K562 (cell line): ENCODE results near the gene KAZALD1. TPM values are rescaled to one million over a fixed set of nuclear protein-coding genes. Genes with fewer than 3 reads are reported as not detected.

Experiments
- ATAC-seq: fragments of 200-7000 bp; cut with Tn5 transposase; 3 replicates; pipeline ENCODE4 v1.9.1; 2020; ENCODE audit warnings: moderate library complexity
- BruUV-seq: library from RNA; stranded (reverse); fragments of 400-500 nt; replicated peaks from 2 replicates; lab custom pipeline; 2021; lab: Mats Ljungman, UMichigan
- CTCF ChIA-PET: fragments of 300-600 bp; formaldehyde crosslinking; extraction: SDS; loops from one replicate; lab custom pipeline; 2021; ENCODE audit warnings: low intra/inter-chr PET ratio; lab: Yijun Ruan, JAX
- POLR2A ChIA-PET: fragments of 300-600, 350-650 bp; sonication (Branson Sonifier 250); formaldehyde crosslinking; extraction: SDS; loops from one replicate; lab custom pipeline; 2021; ENCODE audit warnings: antibody characterized with exemption, inconsistent platforms; lab: Yijun Ruan, JAX
- DNase-seq, 4 experiments: peaks; one replicate each; pipeline versions ENCODE4 v3.0.0 to v3.0.0-alpha.2; 2011 to 2018; ENCODE audit warnings: low spot score in 3 of 4, mixed read lengths in 3 of 4; ENCODE audit errors: extremely low read depth in 1 of 4
- FAIRE-seq: peaks from 2 replicates; lab custom pipeline; 2011; peaks lifted over from hg19 to GRCh38; lab: Jason Lieb, UNC
- H2AFZ ChIP-seq: 2 replicates; pipeline ENCODE4 v1.6.0; 2011; ENCODE audit warnings: low read depth, low read length, control low read depth, inconsistent platforms
- H3K27ac ChIP-seq: fragments of 200-600 bp; 3 replicates; pipeline ENCODE4 v1.8.0; 2011; ENCODE audit warnings: low read depth, mild to moderate bottlenecking, control low read depth, inconsistent platforms, low read length, moderate library complexity, mixed read lengths; ENCODE audit errors: extremely low read depth
- H3K27me3 ChIP-seq, 2 experiments: fragments of 300-600 bp in 1 of 2; 2 replicates in 1 of 2; 3 replicates in 1 of 2; pipeline versions ENCODE4 v1.6.0 to v1.8.0; 2011; ENCODE audit warnings: inconsistent platforms in 2 of 2, low read length in 2 of 2, mild to moderate bottlenecking in 1 of 2, mixed read lengths in 1 of 2, moderate library complexity in 1 of 2; ENCODE audit not compliant: control insufficient read depth in 2 of 2, insufficient read depth in 2 of 2
- H3K36me3 ChIP-seq: fragments of 300-600 bp; 3 replicates; pipeline ENCODE4 v1.8.0; 2011; ENCODE audit warnings: mild to moderate bottlenecking, low read length, inconsistent platforms; ENCODE audit not compliant: control insufficient read depth, insufficient read depth
- H3K4me1 ChIP-seq, 2 experiments: fragments of 200-600 bp in 1 of 2; replicated peaks in 1 of 2; 2 replicates in 1 of 2; 3 replicates in 1 of 2; pipeline versions ENCODE4 v1.5.1 to v1.8.0; 2011; ENCODE audit warnings: inconsistent platforms in 2 of 2, low read length in 2 of 2, mild to moderate bottlenecking in 1 of 2, mixed read lengths in 1 of 2, moderate library complexity in 1 of 2; ENCODE audit not compliant: control insufficient read depth in 2 of 2, insufficient read depth in 2 of 2
- H3K4me2 ChIP-seq: 2 replicates; pipeline ENCODE4 v1.6.1; 2011; ENCODE audit warnings: low read length, control low read depth, inconsistent platforms, mixed read lengths; ENCODE audit not compliant: insufficient read depth
- H3K4me3 ChIP-seq: fragments of 200-600 bp; sonication (generic), shearing (Covaris generic); 2 replicates; pipeline ENCODE4 v1.5.1; 2016; ENCODE audit warnings: control low read depth, inconsistent platforms
- H3K79me2 ChIP-seq: fragments of 200-600 bp; 3 replicates; pipeline ENCODE4 v1.8.0; 2011; ENCODE audit warnings: low read length, inconsistent platforms; ENCODE audit not compliant: control insufficient read depth, insufficient read depth
- H3K9ac ChIP-seq, 2 experiments: 2 replicates each; pipeline versions ENCODE4 v1.6.0 to v1.6.1; 2011; ENCODE audit warnings: low read depth in 2 of 2, low read length in 2 of 2, control low read depth in 1 of 2, inconsistent platforms in 1 of 2, mild to moderate bottlenecking in 1 of 2, mixed read lengths in 1 of 2; ENCODE audit not compliant: insufficient read depth in 1 of 2
- H3K9me1 ChIP-seq: one replicate; pipeline ENCODE4 v1.6.0; 2011; ENCODE audit warnings: inconsistent platforms, mild to moderate bottlenecking, low read length, moderate library complexity; ENCODE audit not compliant: control insufficient read depth, insufficient read depth
- H3K9me3 ChIP-seq: replicated peaks from 2 replicates; pipeline ENCODE4 v1.5.1; 2011; ENCODE audit warnings: low read depth, low read length, inconsistent platforms; ENCODE audit not compliant: control insufficient read depth, insufficient read depth
- H4K20me1 ChIP-seq: replicated peaks from 2 replicates; pipeline ENCODE4 v1.6.1; 2011; ENCODE audit warnings: low read length, inconsistent platforms, mixed read lengths; ENCODE audit not compliant: control insufficient read depth, insufficient read depth
- CLOCK ChIP-seq: fragments of 250-450 bp; sonication (Bioruptor Pico); IDR thresholded peaks from 2 replicates; pipeline ENCODE4 v1.4.0; 2020; ENCODE audit warnings: mild to moderate bottlenecking, moderate library complexity, borderline replicate concordance
- E2F6 ChIP-seq, 2 experiments: IDR thresholded peaks; 2 replicates each; pipeline ENCODE4 v1.6.1; 2011; ENCODE audit warnings: borderline replicate concordance in 1 of 2, control low read depth in 1 of 2, low read depth in 1 of 2, low read length in 1 of 2, mild to moderate bottlenecking in 1 of 2, mixed read lengths in 1 of 2, moderate library complexity in 1 of 2; ENCODE audit not compliant: insufficient read depth in 1 of 2, insufficient read length in 1 of 2, poor library complexity in 1 of 2, severe bottlenecking in 1 of 2; ENCODE audit errors: extremely low read depth in 1 of 2
- ZFP91 ChIP-seq: sonication (generic); formaldehyde crosslinking; IDR thresholded peaks from 2 replicates; pipeline ENCODE4 v1.8.0; 2022; ENCODE audit warnings: mild to moderate bottlenecking, missing genetic modification reagents
- ZKSCAN3 ChIP-seq: fragments of 250-450 bp; sonication (Bioruptor Pico); IDR thresholded peaks from 2 replicates; pipeline ENCODE4 v1.4.0; 2020
- ZNF354B ChIP-seq: fragments of 250-450 bp; sonication (Bioruptor Pico); IDR thresholded peaks from 2 replicates; pipeline ENCODE4 v1.4.0; 2020
- WGBS: fragments of 100-300 bp; shearing (Covaris generic); methylation state at CpG from one replicate; pipeline ENCODE4 v1.1.6; 2016; ENCODE audit warnings: low coverage, mixed read lengths; ENCODE audit not compliant: insufficient coverage; ENCODE audit errors: missing lambda C conversion rate; 5-methylcytosine and 5-hydroxymethylcytosine counted together
- in situ Hi-C: fragments of 300-500 bp; cut with MboI; formaldehyde crosslinking; loops from 4 replicates; pipeline ENCODE4 v1.15.0; 2018; ENCODE audit warnings: inconsistent platforms, mixed read lengths
- intact Hi-C: fragments of 100-400 bp; cut with micrococcal nuclease; formaldehyde crosslinking; loops from 2 replicates; pipeline ENCODE4 v1.14.2; 2022
- polyA plus RNA-seq, 8 experiments: library from polyadenylated mRNA; depleted of rRNA in 4 of 8; stranded (reverse) in 5 of 8; unstranded in 3 of 8; fragments of >200 nt; fragmentation: Nextera tagmentation in 2 of 8; fragmentation: Illumina TruSeq in 1 of 8; extraction: Ambion mirVana in 2 of 8; extraction: Trizol in 1 of 8; gene quantifications; 2 replicates each; pipeline versions ENCODE4 v1.2.1 to v1.2.3, GENCODE V29; 2011 to 2014; ENCODE audit warnings: inconsistent platforms in 1 of 8, missing spikeins in 1 of 8
- total RNA-seq, 7 experiments: library from RNA; depleted of rRNA in 6 of 7; stranded (reverse); fragments of >200 nt in 6 of 7; fragmentation: Illumina TruSeq in 2 of 7; extraction: Trizol in 2 of 7; gene quantifications; 2 replicates each; pipeline versions ENCODE4 v1.2.1 to v1.2.3, GENCODE V29; 2011 to 2021; ENCODE audit warnings: low replicate concordance in 1 of 7
- TF ChIP-seq, protein P1 (sequence below): sonication (generic); formaldehyde crosslinking; IDR thresholded peaks from 2 replicates; pipeline ENCODE4 v1.8.1; 2023; ENCODE audit warnings: mild to moderate bottlenecking, missing genetic modification reagents

Gene KAZALD1
- total and polyA plus RNA-seq, 9 of the 15 experiments (the other 6 are each of a cell fraction or from before 2014, with no cell fraction given), result 0.15 to 10.0 (median 4.9) TPM

- Histone ChIP-seq H3K9ac (no peak overlapping the region), H3K27ac (no peak overlapping the region), H3K27me3 (no peaks in the 10 kb centered on the region), H3K36me3 (peaks cover 24% of the 10 kb centered on the region; the same call in 2 of the 3 replicates), H3K79me2 (peaks cover 34% of the 10 kb centered on the region), H3K4me1 (peaks cover 5 to 13% of the 10 kb centered on the region in 2 experiments; a peak in 4 of 5 replicates), H4K20me1 (no peaks in the 10 kb centered on the region), H3K4me3 (no peak overlapping the region), H2AFZ (no peak overlapping the region), H3K9me1 (no peaks in the 10 kb centered on the region), H3K4me2 (no peak overlapping the region), H3K9me3 (no peaks in the 10 kb centered on the region)
- ATAC-seq (no peak), FAIRE-seq (no peak), DNase-seq (no peak)
- 83% methylated on average over 1 of the region's 1 CpG for WGBS
- intact Hi-C loops, result no loop called here
- POLR2A ChIA-PET, result interaction anchor here (0.6 kb wide), 2 partner anchors 764 to 1552 kb away, joined by 3 to 5 read pairs; partner anchors contain the start of gene OGA
- TF ChIP-seq ZNF354B (CRISPR knock-in tag) (no peak), ZKSCAN3 (CRISPR knock-in tag) (no peak), E2F6 (IDR thresholded peaks at IDR 0.05; ENCODE audit: borderline replicate concordance in 1 of 2, extremely low read depth in 1 of 2, insufficient read depth in 1 of 2, insufficient read length in 1 of 2, low read depth in 1 of 2, low read length in 1 of 2, poor library complexity in 1 of 2, severe bottlenecking in 1 of 2) (no peak)
- CTCF ChIA-PET, result interaction anchor here (0.6 kb wide), 1 partner anchor 13 kb away, joined by 3 read pairs; no protein-coding TSS in a partner anchor
- in situ Hi-C loops, result no loop called here
- BruUV-seq, result no TSS peak
These were observed 7.4 kb upstream of the KAZALD1 start for GRCh38 chr10:101054351-101054750.

DNA sequence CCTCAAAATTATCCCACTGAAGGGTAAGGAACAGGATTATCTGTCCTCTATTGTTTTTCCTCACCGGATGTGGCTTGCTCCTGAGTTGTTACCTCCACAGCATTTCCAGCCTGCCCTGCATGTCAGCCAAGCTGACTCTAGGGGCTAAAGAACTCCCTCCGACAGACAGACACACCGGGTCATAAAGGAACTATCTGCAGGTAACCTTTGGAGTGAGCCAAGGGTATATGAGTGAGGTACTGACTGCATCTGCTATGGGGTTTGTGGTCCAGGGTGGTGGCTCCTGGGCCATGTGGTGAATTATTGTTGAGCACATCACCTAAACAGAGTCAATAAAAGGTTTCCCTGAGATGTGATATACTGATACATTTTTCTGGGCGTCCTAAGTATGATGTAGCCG lies 6.9 kb upstream of the KAZALD1 start:
- Histone ChIP-seq H4K20me1 (no peaks in the 10 kb centered on the region), H3K9me1 (no peaks in the 10 kb centered on the region), H3K4me1 (peaks cover 8 to 13% of the 10 kb centered on the region in 2 experiments; a peak in 4 of 5 replicates), H3K9ac (no peak overlapping the region; a peak in 1 of 4 replicates), H3K4me3 (no peak overlapping the region), H2AFZ (no peak overlapping the region), H3K4me2 (no peak overlapping the region), H3K36me3 (peaks cover 24% of the 10 kb centered on the region; the same call in 2 of the 3 replicates), H3K27ac (no peak overlapping the region), H3K27me3 (no peaks in the 10 kb centered on the region), H3K79me2 (peaks cover 39% of the 10 kb centered on the region), H3K9me3 (no peaks in the 10 kb centered on the region)
- intact Hi-C loops (no loop called here), in situ Hi-C loops (no loop called here)
- ChIA-PET POLR2A (interaction anchor here (0.6 to 0.8 kb wide), 2 partner anchors 56 to 1552 kb away, joined by 3 to 5 read pairs; no protein-coding TSS in a partner anchor), CTCF (no interaction called here)
- FAIRE-seq, result no peak
- DNase-seq, result no peak
- BruUV-seq, result no TSS peak
- WGBS, result 85% methylated on average over 4 of the region's 5 CpGs
- ATAC-seq, result no peak
- TF ChIP-seq, protein P1, sequence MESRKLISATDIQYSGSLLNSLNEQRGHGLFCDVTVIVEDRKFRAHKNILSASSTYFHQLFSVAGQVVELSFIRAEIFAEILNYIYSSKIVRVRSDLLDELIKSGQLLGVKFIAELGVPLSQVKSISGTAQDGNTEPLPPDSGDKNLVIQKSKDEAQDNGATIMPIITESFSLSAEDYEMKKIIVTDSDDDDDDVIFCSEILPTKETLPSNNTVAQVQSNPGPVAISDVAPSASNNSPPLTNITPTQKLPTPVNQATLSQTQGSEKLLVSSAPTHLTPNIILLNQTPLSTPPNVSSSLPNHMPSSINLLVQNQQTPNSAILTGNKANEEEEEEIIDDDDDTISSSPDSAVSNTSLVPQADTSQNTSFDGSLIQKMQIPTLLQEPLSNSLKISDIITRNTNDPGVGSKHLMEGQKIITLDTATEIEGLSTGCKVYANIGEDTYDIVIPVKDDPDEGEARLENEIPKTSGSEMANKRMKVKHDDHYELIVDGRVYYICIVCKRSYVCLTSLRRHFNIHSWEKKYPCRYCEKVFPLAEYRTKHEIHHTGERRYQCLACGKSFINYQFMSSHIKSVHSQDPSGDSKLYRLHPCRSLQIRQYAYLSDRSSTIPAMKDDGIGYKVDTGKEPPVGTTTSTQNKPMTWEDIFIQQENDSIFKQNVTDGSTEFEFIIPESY (CRISPR knock-in tag), result no peak
- TF ChIP-seq CLOCK (CRISPR knock-in tag) (no peak), ZFP91 (CRISPR knock-in tag) (no peak)
